HEK293 (cell line): ENCODE measurements around the gene PGM2.
"Not testable (repeated sequence)": the region's sequence is repeated elsewhere in the genome, so short reads cannot be mapped to it uniquely, and the experiment has no call there.

ENCODE experiments used
- CTCF ChIA-PET: fragments of 350-600 bp; formaldehyde crosslinking; extraction: SDS; loops from one replicate; lab custom pipeline; 2021; ENCODE audit warnings: antibody characterized with exemption; lab: Yijun Ruan, JAX
- POLR2A ChIA-PET: fragments of 300-600 bp; formaldehyde crosslinking; extraction: SDS; loops from one replicate; lab custom pipeline; 2020; ENCODE audit warnings: antibody characterized with exemption, inconsistent platforms; lab: Yijun Ruan, JAX
- H3K27ac ChIP-seq: fragments of 200-500 bp; sonication (Bioruptor generic); 2 replicates; pipeline ENCODE4 v1.5.1; 2014; ENCODE audit warnings: low read depth, low read length, control low read depth, inconsistent platforms; ENCODE audit errors: extremely low read depth
- H3K36me3 ChIP-seq, 2 experiments: fragments of 200-500 bp in 1 of 2; sonication (Bioruptor generic) in 1 of 2; 1 replicate in 1 of 2; 2 replicates in 1 of 2; pipeline ENCODE4 v1.5.1; 2014 to 2017; ENCODE audit warnings: inconsistent platforms in 2 of 2, low read length in 2 of 2; ENCODE audit not compliant: control insufficient read depth in 2 of 2, insufficient read depth in 1 of 2
- H3K4me1 ChIP-seq: fragments of 200-500 bp; sonication (Bioruptor generic); 2 replicates; pipeline ENCODE4 v1.5.1; 2014; ENCODE audit warnings: mild to moderate bottlenecking, low read length, inconsistent platforms; ENCODE audit not compliant: control insufficient read depth, insufficient read depth
- H3K4me3 ChIP-seq: 2 replicates; pipeline ENCODE4 v1.5.1; 2011; ENCODE audit warnings: low read depth, mild to moderate bottlenecking, control low read depth, low read length, moderate library complexity
- H3K9me3 ChIP-seq: fragments of 200-500 bp; sonication (Bioruptor generic); 2 replicates; pipeline ENCODE4 v1.5.1; 2014; ENCODE audit warnings: low read depth, low read length, inconsistent platforms; ENCODE audit not compliant: control insufficient read depth, insufficient read depth
- KLF17 ChIP-seq: fragments of 450-650 bp; formaldehyde crosslinking; IDR thresholded peaks from 2 replicates; pipeline ENCODE4 v1.5.1; 2016; ENCODE audit warnings: missing biosample characterization, missing genetic modification characterization
- PRDM10 ChIP-seq: fragments of 450-650 bp; formaldehyde crosslinking; IDR thresholded peaks from 2 replicates; pipeline ENCODE4 v1.5.1; 2016; ENCODE audit warnings: missing biosample characterization, missing genetic modification characterization
- REST ChIP-seq: fragments of 450-650 bp; formaldehyde crosslinking; IDR thresholded peaks from 2 replicates; pipeline ENCODE4 v1.5.1; 2016; ENCODE audit warnings: missing biosample characterization, missing genetic modification characterization
- SP2 ChIP-seq: fragments of 450-650 bp; formaldehyde crosslinking; IDR thresholded peaks from 2 replicates; pipeline ENCODE4 v1.5.1; 2016; ENCODE audit warnings: missing biosample characterization, missing genetic modification characterization
- SP7 ChIP-seq: fragments of 450-650 bp; formaldehyde crosslinking; IDR thresholded peaks from 2 replicates; pipeline ENCODE4 v1.5.1; 2016; ENCODE audit warnings: missing biosample characterization, missing genetic modification characterization
- ZBTB1 ChIP-seq: fragments of 450-650 bp; formaldehyde crosslinking; IDR thresholded peaks from 2 replicates; pipeline ENCODE4 v1.5.1; 2016; ENCODE audit warnings: missing biosample characterization, missing genetic modification characterization
- ZBTB7A ChIP-seq: fragments of 450-650 bp; formaldehyde crosslinking; IDR thresholded peaks from 2 replicates; pipeline ENCODE4 v1.5.1; 2016; ENCODE audit warnings: low read depth, missing biosample characterization, missing genetic modification characterization
- ZNF26 ChIP-seq: fragments of 450-650 bp; formaldehyde crosslinking; IDR thresholded peaks from 2 replicates; pipeline ENCODE4 v1.5.1; 2016; ENCODE audit warnings: missing biosample characterization, missing genetic modification characterization
- ZNF302 ChIP-seq: fragments of 450-650 bp; formaldehyde crosslinking; IDR thresholded peaks from 2 replicates; pipeline ENCODE4 v1.5.1; 2016; ENCODE audit warnings: missing biosample characterization, missing genetic modification characterization, low read depth
- ZNF426 ChIP-seq: fragments of 450-650 bp; formaldehyde crosslinking; IDR thresholded peaks from 2 replicates; pipeline ENCODE4 v1.5.1; 2017; ENCODE audit warnings: missing biosample characterization, missing genetic modification characterization, mild to moderate bottlenecking, inconsistent platforms, moderate library complexity
- ZNF561 ChIP-seq: fragments of 450-650 bp; IDR thresholded peaks from 2 replicates; pipeline ENCODE4 v1.5.1; 2018; ENCODE audit warnings: missing biosample characterization, missing genetic modification characterization, borderline replicate concordance
- ZNF580 ChIP-seq: fragments of 450-650 bp; formaldehyde crosslinking; IDR thresholded peaks from 2 replicates; pipeline ENCODE4 v1.5.1; 2016; ENCODE audit warnings: missing biosample characterization, missing genetic modification characterization
- ZNF596 ChIP-seq: fragments of 450-650 bp; IDR thresholded peaks from 2 replicates; pipeline ENCODE4 v1.5.0; 2018; ENCODE audit warnings: missing biosample characterization, mild to moderate bottlenecking, missing genetic modification characterization, moderate library complexity
- ZNF626 ChIP-seq: fragments of 450-650 bp; sonication (Bioruptor Pico); formaldehyde crosslinking; IDR thresholded peaks from 2 replicates; pipeline ENCODE4 v1.5.1; 2018; ENCODE audit warnings: missing biosample characterization, missing genetic modification characterization, inconsistent platforms
- ZNF654 ChIP-seq: fragments of 450-650 bp; formaldehyde crosslinking; IDR thresholded peaks from 2 replicates; pipeline ENCODE4 v1.5.1; 2016; ENCODE audit warnings: low read depth, missing biosample characterization, missing genetic modification characterization
- ZNF704 ChIP-seq: fragments of 450-650 bp; formaldehyde crosslinking; IDR thresholded peaks from 2 replicates; pipeline ENCODE4 v1.5.1; 2016; ENCODE audit warnings: missing biosample characterization, missing genetic modification characterization
- ZNF777 ChIP-seq: fragments of 450-650 bp; formaldehyde crosslinking; IDR thresholded peaks from 2 replicates; pipeline ENCODE4 v1.5.1; 2017; ENCODE audit warnings: missing biosample characterization, missing genetic modification characterization, borderline replicate concordance
- ZNF830 ChIP-seq: fragments of 450-650 bp; IDR thresholded peaks from 2 replicates; pipeline ENCODE4 v1.5.0; 2018; ENCODE audit warnings: missing biosample characterization, missing genetic modification characterization, low read depth, mild to moderate bottlenecking, moderate library complexity
- ZSCAN4 ChIP-seq: fragments of 450-650 bp; formaldehyde crosslinking; IDR thresholded peaks from 2 replicates; pipeline ENCODE4 v1.5.1; 2017; ENCODE audit warnings: missing biosample characterization, missing genetic modification characterization

Gene PGM2

GRCh38 chr4:37818752-37819151 lies 7.7 kb upstream of the PGM2 start (continued):
- TF ChIP-seq ZSCAN4 (tag by site-specific recombination), result no peak
- TF ChIP-seq ZNF561 (tag by site-specific recombination), result no peak
- TF ChIP-seq ZNF26 (tag by site-specific recombination), result no peak

GRCh38 chr4:37820458-37820857 lies 6.0 kb upstream of the PGM2 start:
- CTCF ChIA-PET, H3K27ac ChIP-seq, POLR2A ChIA-PET: not testable (repeated sequence)

GRCh38 chr4:37821953-37822605 lies 4.4 kb upstream of the PGM2 start:
- no peaks in the 10 kb centered on the region for H3K36me3 ChIP-seq
- no peak overlapping the region for H3K4me3 ChIP-seq
- CTCF ChIA-PET, result no interaction called here
- H3K4me1 ChIP-seq, result 0 out of 2 replicates have a peak, but pooled peaks cover 2% of the 10 kb centered on the region
- H3K27ac ChIP-seq, result no peak overlapping the region
- H3K9me3 ChIP-seq, result no peaks in the 10 kb centered on the region
- POLR2A ChIA-PET, result no interaction called here
- TF ChIP-seq ZNF580 (tag by site-specific recombination) (no peak), ZBTB7A (tag by site-specific recombination) (no peak), ZNF704 (no peak), SP2 (tag by site-specific recombination) (no peak), ZNF626 (no peak), SP7 (tag by site-specific recombination) (no peak), ZNF302 (tag by site-specific recombination) (no peak), ZNF830 (tag by site-specific recombination) (no peak), ZNF654 (tag by site-specific recombination) (no peak), ZNF426 (tag by site-specific recombination) (no peak), ZNF777 (tag by site-specific recombination) (no peak), REST (tag by site-specific recombination) (no peak), PRDM10 (tag by site-specific recombination) (no peak), ZNF596 (tag by site-specific recombination) (no peak), KLF17 (no peak), ZBTB1 (no peak)

More at GRCh38 chr4:37820458-37820857, 6.0 kb upstream of the PGM2 start:
- H3K4me3 ChIP-seq, H3K4me1 ChIP-seq, H3K9me3 ChIP-seq, H3K36me3 ChIP-seq: not testable (repeated sequence)
